Measurements from ENCODE around the gene NELL1. TPM values are rescaled to one million over a fixed set of nuclear protein-coding genes. Genes with fewer than 3 reads are reported as not detected.

The NELL1 gene
- total RNA-seq, 1 experiment from 2014 or later, result 0.22 TPM

DNA sequence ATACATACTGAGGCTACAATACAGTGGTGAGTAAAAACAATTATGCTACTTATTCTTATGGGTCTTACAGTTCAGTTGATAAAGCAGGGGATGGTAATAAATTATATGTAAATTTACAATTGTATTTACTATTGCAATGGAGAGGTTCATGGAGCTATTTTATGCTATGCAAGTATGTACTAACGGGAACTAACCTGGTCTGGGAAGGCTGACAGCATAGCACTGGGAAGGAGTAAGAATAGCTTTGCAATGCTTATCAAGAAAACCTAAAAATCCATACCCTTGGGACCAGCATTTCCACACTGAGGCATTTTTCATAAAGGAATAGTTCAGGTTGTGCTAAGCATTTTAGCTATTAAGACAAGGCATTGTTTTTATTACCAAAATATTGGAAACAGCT is 700.6 kb downstream of the NELL1 start:
- H3K27ac ChIP-seq (ENCODE audit: insufficient read length, low read depth, low read length), result no peak overlapping the region
- Mint-ChIP-seq H3K4me1 (no peaks in the 10 kb centered on the region), H3K4me3 (no peak overlapping the region), H3K9me3 (no peaks in the 10 kb centered on the region), H3K36me3 (ENCODE audit: insufficient read depth in 1 of 3, low read depth in 3 of 3) (no peaks in the 10 kb centered on the region), H3K27ac (no peak overlapping the region), H3K27me3 (ENCODE audit: low read depth) (no peaks in the 10 kb centered on the region)
- no peak overlapping the region for H3K18ac ChIP-seq (ENCODE audit: insufficient read length, low read depth, low read length)
- H2AFZ ChIP-seq (ENCODE audit: low read length), result no peak overlapping the region
- no peak overlapping the region for H3K4me2 ChIP-seq (ENCODE audit: insufficient read depth, insufficient read length, low read length)
- H2AK5ac ChIP-seq (ENCODE audit: insufficient read length, low read length), result no peak overlapping the region
- no peak overlapping the region for H2BK12ac ChIP-seq (ENCODE audit: insufficient read length, low read depth, low read length)
- no peak overlapping the region for H4K8ac ChIP-seq (replicated peaks; ENCODE audit: insufficient read length, low read depth, low read length)
- DNase-seq, result no peak
- TF ChIP-seq, protein P1, sequence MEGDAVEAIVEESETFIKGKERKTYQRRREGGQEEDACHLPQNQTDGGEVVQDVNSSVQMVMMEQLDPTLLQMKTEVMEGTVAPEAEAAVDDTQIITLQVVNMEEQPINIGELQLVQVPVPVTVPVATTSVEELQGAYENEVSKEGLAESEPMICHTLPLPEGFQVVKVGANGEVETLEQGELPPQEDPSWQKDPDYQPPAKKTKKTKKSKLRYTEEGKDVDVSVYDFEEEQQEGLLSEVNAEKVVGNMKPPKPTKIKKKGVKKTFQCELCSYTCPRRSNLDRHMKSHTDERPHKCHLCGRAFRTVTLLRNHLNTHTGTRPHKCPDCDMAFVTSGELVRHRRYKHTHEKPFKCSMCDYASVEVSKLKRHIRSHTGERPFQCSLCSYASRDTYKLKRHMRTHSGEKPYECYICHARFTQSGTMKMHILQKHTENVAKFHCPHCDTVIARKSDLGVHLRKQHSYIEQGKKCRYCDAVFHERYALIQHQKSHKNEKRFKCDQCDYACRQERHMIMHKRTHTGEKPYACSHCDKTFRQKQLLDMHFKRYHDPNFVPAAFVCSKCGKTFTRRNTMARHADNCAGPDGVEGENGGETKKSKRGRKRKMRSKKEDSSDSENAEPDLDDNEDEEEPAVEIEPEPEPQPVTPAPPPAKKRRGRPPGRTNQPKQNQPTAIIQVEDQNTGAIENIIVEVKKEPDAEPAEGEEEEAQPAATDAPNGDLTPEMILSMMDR (conservative IDR thresholded peaks at IDR 0.05), result no peak
- no peaks in the 10 kb centered on the region for H3K79me1 ChIP-seq (ENCODE audit: insufficient read depth, low read depth, low read length, poor library complexity, severe bottlenecking)
- no peak overlapping the region for H3K9ac ChIP-seq (ENCODE audit: extremely low read depth, insufficient read length, low read length)
- WGBS (ENCODE audit: extremely low coverage, insufficient read length, low lambda C conversion rate), result no CpG with 5 or more reads among the region's 1 CpG
- H3K27me3 ChIP-seq (ENCODE audit: insufficient read depth, low read length), result no peaks in the 10 kb centered on the region
- no peak overlapping the region for H3K4ac ChIP-seq (ENCODE audit: low read depth, low read length)
- H2BK15ac ChIP-seq (ENCODE audit: low read depth, low read length), result no peak overlapping the region
- H4K5ac ChIP-seq (ENCODE audit: insufficient read length, low read depth, low read length), result no peak overlapping the region
- no peak overlapping the region for H3K14ac ChIP-seq (ENCODE audit: insufficient read depth, low read length)
- no peaks in the 10 kb centered on the region for H3K23me2 ChIP-seq (ENCODE audit: insufficient read length, low read depth, low read length, poor library complexity, severe bottlenecking)
- no peaks in the 10 kb centered on the region for H3K4me1 ChIP-seq (ENCODE audit: insufficient read depth, low read length)
- no peak overlapping the region for H4K91ac ChIP-seq (ENCODE audit: insufficient read length, low read depth, low read length)
- no peak overlapping the region for H3T11ph ChIP-seq (ENCODE audit: low read length)
- H4K20me1 ChIP-seq (ENCODE audit: control insufficient read depth, insufficient read depth, insufficient read length), result no peaks in the 10 kb centered on the region
- no peak overlapping the region for H3K23ac ChIP-seq (ENCODE audit: insufficient read length, low read depth, low read length)
- no peak overlapping the region for H2BK120ac ChIP-seq (ENCODE audit: low read depth, low read length, poor library complexity, severe bottlenecking)
- no peak overlapping the region for H3K56ac ChIP-seq (ENCODE audit: insufficient read length, low read depth, low read length)
- H3K9me3 ChIP-seq (ENCODE audit: control insufficient read depth, low read depth, low read length), result no peaks in the 10 kb centered on the region
- no peak overlapping the region for H2BK5ac ChIP-seq (ENCODE audit: insufficient read length, low read length)
- no peaks in the 10 kb centered on the region for H3K79me2 ChIP-seq (ENCODE audit: insufficient read depth, low read length)
- H2BK20ac ChIP-seq (ENCODE audit: low read depth, low read length, poor library complexity, severe bottlenecking), result no peak overlapping the region

Data from H9 (cell line).